SK-N-MC (cell line): ENCODE results near the gene COL13A1.

Experiments used
- EZH2 ChIP-seq: fragments of 200-600 bp; sonication (generic); IDR thresholded peaks from one replicate; pipeline ENCODE4 v1.6.1; 2017; ENCODE audit warnings: antibody characterized with exemption
- POLR2AphosphoS5 ChIP-seq: IDR thresholded peaks from 2 replicates; pipeline ENCODE4 v1.6.1; 2012; ENCODE audit warnings: mild to moderate bottlenecking, low read depth, low read length, borderline replicate concordance

DNA sequence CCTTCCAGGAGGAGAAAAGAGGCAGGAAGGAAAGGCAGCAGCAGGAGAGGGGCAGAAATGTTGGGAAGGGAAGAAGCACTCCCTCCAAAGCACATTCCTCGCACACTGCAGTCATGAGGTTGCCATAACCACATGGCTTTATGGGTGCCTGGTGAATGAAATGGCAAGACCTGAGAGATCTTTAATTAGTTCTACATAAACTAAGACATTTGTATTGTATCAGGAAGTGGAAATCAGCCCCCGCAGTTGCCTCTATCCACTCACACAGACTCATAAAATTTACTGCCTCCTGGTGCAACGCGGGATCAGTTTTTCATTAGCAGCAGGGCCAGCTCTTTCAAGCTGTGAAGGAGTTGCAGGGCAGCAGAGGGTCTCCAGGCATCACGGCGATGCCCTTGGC lies 106.4 kb downstream of the COL13A1 start:
- no peak for TF ChIP-seq EZH2
- no peak for TF ChIP-seq POLR2AphosphoS5
